ENCODE data around the gene MAT2B. TPM values are rescaled to one million over a fixed set of nuclear protein-coding genes. Genes with fewer than 3 reads are reported as not detected.

MAT2B gene
- total RNA-seq, 1 donor from 2014 or later: 76.4 TPM

GRCh38 chr5:163467682-163468081 lies 37.7 kb upstream of the MAT2B start:
- Mint-ChIP-seq H3K27ac (no peak overlapping the region), H3K9me3 (no peaks in the 10 kb centered on the region), H3K4me3 (no peak overlapping the region), H3K36me3 (ENCODE audit: low read depth) (no peaks in the 10 kb centered on the region), H3K4me1 (no peaks in the 10 kb centered on the region), H3K27me3 (no peaks in the 10 kb centered on the region)
- no peak for TF ChIP-seq CTCF (IDR thresholded peaks at IDR 0.05)
- CTCF ChIA-PET: no interaction called here
- no peak for DNase-seq
- intact Hi-C loops (cut with micrococcal nuclease): loop anchor here (10.0 kb wide), 1 partner anchor 257 kb away; no protein-coding TSS in a partner anchor
- no peak for ATAC-seq (ENCODE audit: low read depth)
- POLR2A ChIA-PET: no interaction called here

DNA sequence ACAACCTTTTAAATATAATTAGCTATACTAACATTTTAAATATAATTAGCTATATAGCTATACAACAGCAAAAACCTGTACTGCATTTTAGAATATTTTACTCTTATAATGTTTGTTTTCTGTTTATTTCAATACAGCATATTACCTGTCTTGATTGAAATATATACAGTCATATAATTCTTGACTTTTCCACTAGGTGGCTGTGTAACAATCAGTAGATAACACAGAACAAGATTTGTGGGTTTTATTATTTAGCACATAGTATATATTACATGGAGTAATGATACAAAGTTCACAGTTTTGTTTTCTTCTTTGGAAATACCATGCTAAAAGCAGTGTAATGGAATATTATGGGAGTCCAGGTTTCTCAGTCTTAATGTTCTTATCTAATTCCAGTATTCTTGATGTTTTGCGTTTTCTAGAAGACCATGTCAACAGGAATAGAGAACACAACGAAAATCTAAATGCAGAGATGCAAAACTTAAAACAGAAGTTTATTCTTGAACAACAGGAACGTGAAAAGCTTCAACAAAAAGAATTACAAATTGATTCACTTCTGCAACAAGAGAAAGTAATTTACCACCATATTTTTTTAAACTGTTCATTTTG lies 31.7 kb upstream of the MAT2B start:
- DNase-seq: no peak
- no peak for TF ChIP-seq CTCF (IDR thresholded peaks at IDR 0.05)
- Mint-ChIP-seq H3K9me3 (peaks cover 3% of the 10 kb centered on the region), H3K27ac (no peak overlapping the region), H3K36me3 (ENCODE audit: low read depth) (no peaks in the 10 kb centered on the region), H3K4me1 (no peaks in the 10 kb centered on the region), H3K4me3 (no peak overlapping the region), H3K27me3 (no peaks in the 10 kb centered on the region)
- ChIA-PET POLR2A (interaction anchor here (1.0 kb wide), 1 partner anchor 14 kb away, joined by 4 read pairs; the partner anchor contains the start of genes HMMR and NUDCD2), CTCF (interaction anchor here (0.6 to 1.9 kb wide), 8 partner anchors 9 to 73 kb away, joined by 3 to 7 read pairs (median 4); partner anchors contain the start of genes HMMR, MAT2B and NUDCD2)
- intact Hi-C loops (cut with micrococcal nuclease): loop anchor here (1.0 to 5.0 kb wide), 3 partner anchors 30 to 1031 kb away; no protein-coding TSS in a partner anchor
- peak; percentile 65 for ATAC-seq (ENCODE audit: low read depth)

DNA sequence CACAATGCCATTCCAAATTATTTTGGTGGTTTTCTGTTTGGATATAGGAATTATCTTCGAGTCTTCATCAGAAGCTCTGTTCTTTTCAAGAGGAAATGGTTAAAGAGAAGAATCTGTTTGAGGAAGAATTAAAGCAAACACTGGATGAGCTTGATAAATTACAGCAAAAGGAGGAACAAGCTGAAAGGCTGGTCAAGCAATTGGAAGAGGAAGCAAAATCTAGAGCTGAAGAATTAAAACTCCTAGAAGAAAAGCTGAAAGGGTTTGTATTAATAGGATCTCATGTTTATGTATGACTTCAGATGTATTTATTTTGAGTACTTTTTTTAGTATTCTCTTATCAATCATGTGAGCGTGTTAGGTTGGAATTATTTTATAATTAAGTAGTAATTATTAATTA lies 30.0 kb upstream of the MAT2B start:
- ATAC-seq (ENCODE audit: low read depth) (no peak), DNase-seq (no peak)
- ChIA-PET POLR2A (interaction anchor here (0.9 to 1.7 kb wide), 2 partner anchors 15 to 30 kb away, joined by 3 to 4 read pairs; partner anchors contain the start of genes HMMR, MAT2B and NUDCD2), CTCF (interaction anchor here (1.9 kb wide), 1 partner anchor 28 kb away, joined by 5 read pairs; no protein-coding TSS in a partner anchor)
- no peak overlapping the region for H3K27ac Mint-ChIP-seq
- no peak overlapping the region for H3K4me3 Mint-ChIP-seq
- H3K9me3 Mint-ChIP-seq: peaks cover 3% of the 10 kb centered on the region
- H3K27me3 Mint-ChIP-seq: no peaks in the 10 kb centered on the region
- no peaks in the 10 kb centered on the region for H3K36me3 Mint-ChIP-seq (ENCODE audit: low read depth)
- intact Hi-C loops (cut with micrococcal nuclease): loop anchor here (2.0 kb wide), 1 partner anchor 1029 kb away; no protein-coding TSS in a partner anchor
- H3K4me1 Mint-ChIP-seq: no peaks in the 10 kb centered on the region
- no peak for TF ChIP-seq CTCF (IDR thresholded peaks at IDR 0.05)

- ChIA-PET POLR2A (no interaction called here), CTCF (interaction anchor here (1.1 to 1.3 kb wide), 2 partner anchors 9 to 11 kb away, joined by 3 to 5 read pairs; no protein-coding TSS in a partner anchor)
- intact Hi-C loops (cut with micrococcal nuclease): no loop called here
- Mint-ChIP-seq H3K4me3 (no peak overlapping the region), H3K27me3 (no peaks in the 10 kb centered on the region), H3K36me3 (ENCODE audit: low read depth) (no peaks in the 10 kb centered on the region), H3K4me1 (no peaks in the 10 kb centered on the region), H3K9me3 (peaks cover 3% of the 10 kb centered on the region), H3K27ac (no peak overlapping the region)
- DNase-seq (no peak), ATAC-seq (ENCODE audit: low read depth) (no peak)
- no peak for TF ChIP-seq CTCF (IDR thresholded peaks at IDR 0.05)
These were observed 27.1 kb upstream of the MAT2B start for GRCh38 chr5:163478126-163478981.

DNA sequence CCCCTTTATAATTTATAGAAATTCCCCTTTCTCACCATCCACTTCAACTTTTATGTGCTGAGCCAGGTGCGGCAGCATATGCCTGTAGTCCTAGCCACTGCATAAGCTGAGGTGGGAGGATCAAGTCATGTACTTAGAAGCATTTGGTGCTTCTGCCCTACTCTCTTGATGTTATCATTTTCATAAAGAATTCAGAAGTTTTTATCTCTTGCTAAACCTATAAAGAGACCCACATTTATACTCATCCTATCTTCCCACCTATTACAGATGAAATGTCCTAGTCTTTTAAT lies 26.5 kb upstream of the MAT2B start:
- ChIA-PET CTCF (interaction anchor here (1.1 kb wide), 1 partner anchor 10 kb away, joined by 3 read pairs; no protein-coding TSS in a partner anchor), POLR2A (no interaction called here)
- Mint-ChIP-seq H3K27ac (no peak overlapping the region), H3K4me3 (no peak overlapping the region), H3K27me3 (no peaks in the 10 kb centered on the region), H3K9me3 (peaks cover 3% of the 10 kb centered on the region), H3K4me1 (no peaks in the 10 kb centered on the region), H3K36me3 (ENCODE audit: low read depth) (no peaks in the 10 kb centered on the region)
- intact Hi-C loops (cut with micrococcal nuclease): no loop called here
- no peak for TF ChIP-seq CTCF (IDR thresholded peaks at IDR 0.05)
- no peak for ATAC-seq (ENCODE audit: low read depth)
- no peak for DNase-seq
